Limb (tissue), 2 donors: ENCODE results near the gene SMC3.

Experiments used
- DNase-seq, 2 donors: peaks; one replicate each; pipeline ENCODE4 v3.0.0-alpha.2; 2016; ENCODE audit errors: extremely low spot score in 2 of 2

The SMC3 gene

DNA sequence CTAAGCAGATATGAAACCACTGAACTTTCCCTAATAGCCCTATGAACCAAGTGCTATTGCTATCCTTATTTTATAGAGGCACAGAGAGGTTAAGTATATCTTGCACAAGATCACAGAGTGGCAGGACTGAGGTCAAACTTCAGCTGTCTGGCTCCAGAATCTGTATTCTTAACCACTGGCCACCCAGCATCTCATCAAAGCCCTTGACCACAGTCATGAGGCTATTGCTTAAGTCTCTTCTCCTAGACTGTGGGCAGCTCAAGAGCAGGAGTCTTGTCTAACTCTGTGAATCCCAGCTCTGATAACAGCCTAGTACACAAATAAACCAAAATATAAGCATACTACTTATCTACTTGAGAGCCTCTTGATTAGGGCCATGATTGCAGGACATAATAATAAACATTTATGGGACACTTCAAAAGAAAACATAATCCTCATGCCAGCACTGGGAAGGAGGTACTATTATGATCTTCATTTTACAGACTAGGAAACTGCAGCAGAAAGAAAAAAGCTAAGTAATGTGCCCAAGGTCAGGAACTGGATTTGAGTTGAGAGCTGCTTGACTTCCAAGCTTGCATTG lies 22.4 kb upstream of the SMC3 start:
- DNase-seq: no peak

DNA sequence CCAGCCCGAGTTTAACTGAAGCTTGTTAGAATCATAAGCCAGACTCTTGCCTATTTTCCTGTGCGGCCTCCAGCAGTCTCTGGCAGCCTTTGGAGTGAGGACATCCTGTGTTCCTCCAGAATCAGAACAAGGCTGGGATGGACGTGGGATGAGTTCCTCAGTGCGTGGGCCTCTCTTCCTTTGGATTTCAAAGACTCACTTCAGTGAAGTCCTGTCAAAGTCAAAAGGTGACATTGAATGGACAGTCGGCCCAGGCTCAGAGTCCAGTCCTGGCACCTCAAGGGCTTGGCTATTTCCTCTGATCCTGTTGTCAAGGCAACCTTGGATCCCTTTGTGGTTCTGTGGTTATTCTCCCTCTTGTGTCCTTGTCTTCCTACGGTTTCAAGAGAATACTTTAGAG lies 21.4 kb upstream of the SMC3 start:
- DNase-seq: no peak

DNA sequence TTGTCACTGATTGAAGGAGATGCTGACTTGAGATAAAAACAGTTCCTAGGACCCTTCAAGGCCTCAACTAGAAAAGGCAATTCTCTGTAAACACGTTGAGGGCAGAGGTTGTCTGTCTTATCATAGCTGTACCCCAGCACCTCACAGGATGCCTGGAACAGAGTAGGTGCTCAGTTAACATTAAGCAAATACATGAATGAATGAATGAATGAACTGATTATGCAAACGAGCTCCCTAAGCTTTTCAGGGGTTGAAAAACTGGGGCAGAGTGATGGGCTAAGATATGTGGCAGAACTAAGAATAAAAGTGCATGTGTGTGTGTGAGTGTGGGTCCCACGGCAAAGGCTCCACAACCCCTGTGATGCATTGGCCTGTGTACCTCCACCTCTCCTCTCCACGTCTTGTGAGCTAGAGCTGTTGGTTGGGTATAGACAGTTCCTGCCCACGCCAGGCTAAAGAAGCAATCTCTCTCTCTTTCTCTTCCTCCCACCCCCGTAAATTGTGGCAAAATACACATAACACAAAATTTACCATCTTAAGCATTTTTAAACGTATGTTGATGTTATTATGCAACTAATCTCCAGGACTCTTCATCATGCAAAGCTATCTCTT lies 20.9 kb upstream of the SMC3 start:
- no peak for DNase-seq

DNA sequence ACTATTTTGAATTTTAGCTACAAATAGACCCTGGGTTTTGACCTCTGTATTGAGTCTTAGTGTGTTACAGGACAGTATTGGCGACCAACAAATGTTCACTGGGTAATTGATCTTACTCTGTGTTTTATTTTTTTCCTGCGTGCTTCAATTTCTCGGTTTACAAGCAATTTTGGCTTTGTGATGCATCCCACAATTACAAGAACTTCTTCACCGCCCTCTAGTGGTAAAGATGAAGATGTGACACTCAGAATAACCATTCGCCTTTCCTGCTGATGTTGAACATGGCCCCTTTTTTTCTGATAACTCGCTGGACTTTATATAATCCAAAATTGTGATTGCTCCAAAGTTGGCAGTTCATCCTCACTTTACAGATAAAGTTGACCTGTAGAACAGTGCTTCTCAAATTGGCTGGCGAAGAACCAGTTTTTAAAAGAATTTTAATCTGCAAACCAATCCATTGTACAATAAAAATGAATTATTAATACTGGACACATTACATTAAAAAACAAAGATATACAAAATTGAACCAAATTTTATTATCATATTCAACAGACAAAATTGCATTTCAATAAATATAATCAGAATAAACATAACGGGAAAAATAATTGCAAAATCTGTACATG lies 20.2 kb upstream of the SMC3 start:
- DNase-seq: peak in 1 of 2 donors; percentile 82

DNA sequence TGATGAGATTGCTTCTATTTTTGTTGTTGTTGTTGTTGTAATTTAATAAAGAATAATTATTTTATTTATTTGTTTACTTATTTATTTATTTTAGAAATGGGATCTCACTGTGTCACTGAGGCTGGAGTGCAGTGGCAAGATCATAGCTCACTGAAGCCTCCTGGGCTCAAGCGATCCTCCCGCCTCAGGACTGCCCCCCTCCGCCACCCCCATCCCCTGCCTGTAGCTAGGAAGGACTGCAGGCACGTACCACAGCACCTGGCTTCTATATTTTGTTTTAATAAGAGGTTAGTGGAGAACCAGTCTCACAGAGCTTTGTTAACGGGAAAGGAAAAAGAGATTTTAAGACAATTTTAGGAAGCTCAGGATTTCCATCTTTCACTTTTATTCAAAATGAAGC lies 19.5 kb upstream of the SMC3 start:
- no peak for DNase-seq

DNA sequence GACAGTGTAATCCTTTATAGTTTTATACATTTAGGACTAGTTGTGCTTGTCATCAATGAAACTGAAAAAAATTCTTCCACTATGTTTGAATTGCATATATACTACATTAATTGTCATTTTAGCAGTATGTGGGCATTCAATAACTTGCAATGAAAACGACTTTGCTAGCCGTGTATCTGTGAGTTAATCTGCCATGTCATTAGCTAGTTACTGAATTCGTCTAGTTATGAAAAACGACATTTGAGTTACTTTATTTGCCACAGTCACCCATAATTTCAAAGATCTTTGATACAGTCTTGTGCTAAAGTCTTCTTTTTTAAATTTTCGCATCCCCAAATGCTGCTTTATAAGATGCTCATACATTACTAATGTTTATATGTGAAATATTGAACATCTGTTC lies 18.3 kb upstream of the SMC3 start:
- DNase-seq: no peak

DNA sequence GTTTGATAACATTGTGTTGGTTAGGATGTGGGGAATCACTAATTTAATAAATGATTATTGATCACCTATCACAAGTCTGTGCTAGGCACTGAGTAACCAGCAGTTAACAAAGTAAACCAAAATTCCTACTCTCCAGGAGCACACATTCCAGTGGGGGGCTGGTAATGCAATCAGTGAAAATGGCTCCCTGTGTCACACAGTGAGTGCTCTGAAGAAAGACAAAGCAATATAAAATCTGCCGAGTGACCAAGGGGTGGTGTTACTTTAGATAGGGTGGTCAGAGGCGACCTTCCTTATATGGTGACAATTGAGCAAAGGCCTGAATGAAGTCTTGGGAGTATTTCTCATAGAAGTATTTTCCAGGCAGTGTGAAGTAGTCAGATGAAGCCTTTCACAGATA lies 13.6 kb upstream of the SMC3 start:
- no peak for DNase-seq

DNA sequence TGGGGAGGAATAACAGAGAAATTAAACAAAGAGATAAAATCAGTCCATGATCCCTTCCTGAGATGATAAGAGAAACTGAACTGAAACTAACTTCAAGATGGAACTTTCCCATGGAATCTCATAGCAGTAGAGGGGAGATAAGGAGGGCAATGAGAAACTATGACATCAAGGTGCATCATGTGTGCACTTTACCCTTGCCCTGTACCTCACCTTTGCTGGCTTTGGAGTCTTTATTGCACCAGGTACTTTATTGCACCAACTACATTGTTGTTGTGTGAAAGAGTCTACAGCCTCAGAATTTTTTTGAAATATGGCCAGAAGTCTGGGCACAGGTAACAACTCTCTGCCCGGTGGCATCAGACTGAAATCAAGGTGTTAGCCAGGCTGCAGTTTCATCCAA lies 11.2 kb upstream of the SMC3 start:
- no peak for DNase-seq

DNA sequence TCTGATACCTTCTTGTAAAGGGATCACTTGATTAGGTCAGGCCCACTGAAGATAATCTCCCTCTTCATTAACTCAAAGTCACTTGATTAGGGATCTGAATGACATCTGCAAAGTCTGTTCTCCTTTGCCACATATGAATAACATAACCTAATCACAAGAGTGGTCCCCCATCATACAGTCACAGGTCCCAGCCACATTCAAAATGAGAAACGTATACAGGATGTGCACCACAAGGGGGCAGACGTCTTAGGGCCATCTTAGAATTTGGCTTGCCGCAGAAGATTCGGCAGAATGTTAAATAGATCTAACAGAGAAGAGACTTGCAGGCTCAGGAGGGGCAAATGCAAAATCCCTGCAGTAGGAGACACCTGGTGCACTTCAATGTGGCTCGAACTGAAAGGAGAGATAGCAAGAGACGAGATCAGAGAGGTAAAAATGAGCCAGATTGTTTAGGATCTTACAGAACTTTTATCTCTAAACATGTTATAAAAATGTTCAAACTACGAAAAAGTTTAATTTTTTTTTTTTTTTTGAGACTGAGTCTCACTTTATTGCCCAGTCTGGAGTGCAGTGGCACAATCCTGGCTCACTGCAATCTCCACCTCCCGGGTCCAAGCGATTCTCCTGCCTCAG lies 10.4 kb upstream of the SMC3 start:
- DNase-seq: peak; percentile 34 to 45

DNA sequence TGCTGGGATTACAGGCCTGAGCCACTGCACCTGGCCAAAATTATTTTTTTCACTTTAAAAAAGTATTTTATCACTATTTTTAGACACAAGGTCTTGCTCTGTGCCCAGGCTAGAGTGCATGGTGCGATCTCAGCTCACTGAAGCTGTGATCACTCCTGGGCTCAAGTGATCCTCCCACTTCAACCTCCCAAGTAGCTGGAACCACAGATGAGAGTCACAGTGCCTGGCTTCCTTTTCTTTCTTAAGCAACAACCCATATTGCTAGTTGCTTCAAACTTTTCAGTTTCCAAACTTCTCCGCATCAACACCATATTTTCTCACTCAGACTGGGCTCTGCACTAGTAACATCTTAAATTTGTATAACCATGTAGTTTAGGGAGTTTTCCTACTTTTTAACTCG lies 9.5 kb upstream of the SMC3 start:
- DNase-seq: no peak

DNA sequence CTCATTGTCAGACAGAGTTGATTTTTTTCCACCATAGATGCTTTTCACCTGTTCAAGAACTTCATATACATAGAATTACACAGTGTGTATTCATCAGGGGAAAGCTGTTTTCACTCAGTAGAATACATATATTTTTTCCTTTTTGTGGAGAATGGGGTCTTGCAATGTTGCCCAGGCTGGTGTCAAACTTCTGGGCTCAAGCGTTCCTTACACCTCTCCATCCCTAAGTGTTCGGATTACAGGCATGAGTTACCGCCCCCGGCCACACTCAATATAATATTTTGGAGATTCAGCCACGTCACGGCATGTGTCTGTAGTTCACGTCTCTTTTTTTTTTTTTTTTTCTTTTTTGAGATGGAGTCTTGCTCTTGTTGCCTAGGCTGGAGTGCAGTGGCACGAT lies 7.5 kb upstream of the SMC3 start:
- no peak for DNase-seq

DNA sequence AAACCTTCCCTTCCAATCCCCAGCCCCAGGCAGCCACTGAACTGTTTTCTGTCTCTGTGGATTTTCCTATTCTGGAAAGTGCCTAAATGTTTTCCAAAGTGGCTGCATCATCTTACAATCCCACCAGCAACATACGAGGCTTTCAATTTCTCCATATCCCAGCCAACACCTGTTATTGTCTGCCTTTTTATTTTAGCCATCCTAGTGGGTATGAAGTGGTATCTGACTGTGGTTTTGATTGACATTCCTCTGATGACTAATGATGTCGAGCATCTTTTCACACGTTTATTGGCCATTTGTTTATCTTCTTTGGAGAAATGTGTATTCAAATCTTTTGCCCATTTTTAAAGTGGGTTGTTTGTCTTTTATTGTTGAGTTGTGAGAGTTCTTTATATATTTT lies 6.2 kb upstream of the SMC3 start:
- no peak for DNase-seq

DNA sequence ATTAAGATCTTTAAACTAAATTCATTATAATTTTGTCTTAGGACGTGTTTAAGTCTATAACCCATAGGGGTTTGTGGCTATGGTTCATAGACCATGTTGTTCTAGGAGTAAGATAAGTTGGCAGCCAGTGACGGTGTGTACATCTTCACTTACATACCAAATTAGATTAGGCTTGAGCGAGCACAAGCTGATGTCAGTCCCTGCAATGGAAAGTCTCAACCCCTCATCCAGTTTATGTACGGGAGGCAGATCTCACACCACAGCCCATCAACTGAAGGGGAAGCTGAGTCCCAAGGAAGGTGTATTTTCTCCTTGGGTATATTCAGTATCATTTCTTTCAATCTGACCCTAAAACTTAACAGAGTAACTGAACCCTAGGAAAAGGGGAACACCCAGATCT lies 5.1 kb upstream of the SMC3 start:
- DNase-seq: no peak

DNA sequence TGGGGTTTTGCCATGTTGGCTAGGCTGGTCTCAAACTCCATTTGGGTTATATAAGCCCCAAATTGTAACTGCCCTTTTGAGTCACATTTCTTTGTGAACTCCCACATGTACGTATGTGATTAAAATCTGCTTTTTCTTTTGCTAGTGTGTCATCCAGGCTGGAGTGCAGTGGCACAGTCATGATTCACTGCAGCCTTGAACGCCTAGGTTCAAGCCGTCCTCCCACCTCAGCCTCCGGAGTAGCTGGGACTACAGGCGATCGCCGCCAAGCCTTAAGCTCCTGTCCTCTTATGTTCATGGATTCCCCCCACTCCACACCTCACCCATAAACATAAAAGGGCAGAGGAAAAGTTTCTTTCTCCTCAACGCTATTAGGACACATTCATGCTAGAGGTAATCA lies 4.4 kb upstream of the SMC3 start:
- no peak for DNase-seq

DNA sequence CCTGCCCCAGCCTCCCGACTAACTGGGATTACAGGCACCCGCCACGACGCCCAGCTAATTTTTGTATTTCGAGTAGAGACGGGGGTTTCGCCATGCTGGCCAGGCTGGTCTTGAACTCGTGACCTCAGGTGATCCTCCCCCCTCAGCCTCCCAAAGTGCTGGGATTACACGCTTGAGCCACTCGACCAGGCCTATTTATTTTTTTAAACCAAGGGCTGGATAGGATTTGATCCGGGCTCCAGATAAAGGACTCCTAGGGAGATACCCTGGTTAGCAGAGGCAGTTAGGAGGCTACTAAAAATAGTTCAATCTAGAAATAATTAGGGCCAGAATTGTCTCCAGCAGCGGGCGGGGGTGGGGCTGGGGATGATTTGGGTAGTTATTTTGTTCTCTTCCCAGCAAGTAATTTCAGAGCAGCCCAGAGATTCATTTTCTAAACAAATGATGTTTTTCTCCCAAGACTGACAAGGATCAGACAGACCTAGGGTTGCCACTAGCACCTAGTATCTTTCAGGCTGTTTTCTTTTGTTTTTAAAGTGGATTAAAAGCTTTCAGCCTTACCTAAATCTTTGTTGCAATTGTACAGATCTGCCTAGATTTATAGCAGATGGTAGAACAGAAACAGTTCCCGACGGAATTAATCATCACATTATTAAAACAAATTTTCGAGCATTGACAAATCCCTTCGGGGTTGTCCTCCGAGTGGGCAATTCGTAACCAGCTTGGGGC lies 859 bp upstream of the SMC3 start:
- DNase-seq: no peak

DNA sequence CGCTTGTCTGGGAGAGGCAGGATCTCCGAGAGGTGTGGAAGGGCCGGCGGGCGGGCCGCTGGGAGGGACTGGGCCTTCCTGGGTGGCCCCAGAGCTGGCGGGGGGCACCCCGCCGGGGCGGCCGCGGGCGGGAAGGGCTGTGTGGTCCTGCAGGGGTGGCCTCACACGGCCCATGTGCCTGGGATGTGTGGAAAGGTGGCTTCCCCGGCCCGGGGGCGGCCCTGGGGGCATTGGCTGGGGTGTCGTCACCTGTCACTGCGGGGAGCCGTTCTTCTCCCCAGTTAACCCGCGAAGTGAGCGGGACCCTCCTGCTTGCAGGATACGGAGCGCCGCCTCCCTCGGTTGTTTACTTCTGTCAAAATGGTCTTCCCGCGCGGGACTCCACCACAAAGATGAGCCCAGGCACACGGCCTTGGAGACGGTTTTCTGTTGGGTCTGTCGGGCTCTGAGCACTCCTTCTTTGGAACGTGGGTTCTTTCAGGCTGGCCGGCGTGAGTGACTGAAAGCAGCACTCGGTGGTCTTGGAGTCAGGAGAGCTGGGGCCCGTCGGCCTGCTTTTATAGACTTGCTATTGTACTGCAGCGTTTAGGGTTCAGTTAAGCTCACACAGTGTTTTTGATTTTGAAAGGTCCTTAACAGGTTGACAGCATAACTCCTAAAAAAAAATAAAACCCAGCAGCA lies 700 bp downstream of the SMC3 start:
- DNase-seq: no peak

DNA sequence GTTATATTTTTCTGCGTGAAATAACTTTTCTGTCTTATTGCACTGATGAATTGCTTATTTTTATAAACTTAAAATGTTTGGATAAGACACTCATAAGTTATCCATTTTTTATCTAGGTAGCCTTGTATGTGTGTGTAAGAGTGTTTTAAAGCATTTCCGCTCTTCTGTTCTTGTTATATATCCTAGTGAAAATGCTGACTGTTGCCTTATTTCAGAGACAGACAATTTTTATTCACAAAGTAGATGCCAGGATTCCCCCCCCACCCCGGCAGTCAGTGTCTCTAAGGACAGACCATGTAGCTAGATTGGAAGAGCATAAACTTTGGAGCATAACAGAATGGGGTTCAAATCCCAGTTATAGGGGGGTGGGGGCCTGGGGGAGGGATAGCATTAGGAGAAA lies 1.6 kb downstream of the SMC3 start:
- DNase-seq: no peak

DNA sequence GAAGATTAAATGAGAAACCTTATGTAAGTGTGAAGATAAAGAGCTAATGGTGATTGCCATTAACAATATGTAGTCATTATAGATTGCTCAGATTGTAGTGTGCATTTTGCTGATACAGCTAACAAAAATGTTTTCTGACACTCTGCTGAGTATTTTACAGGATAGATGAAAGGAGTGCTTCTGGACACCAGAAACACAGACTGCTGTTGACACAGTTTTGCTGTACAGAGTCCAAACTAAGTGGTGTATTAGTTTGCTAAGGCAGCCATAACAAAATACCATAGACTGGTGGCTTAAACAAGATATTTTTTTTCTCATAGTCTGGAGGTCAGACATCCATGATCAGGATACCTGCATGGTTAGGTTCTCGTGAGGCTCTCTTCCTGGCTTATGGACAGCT lies 2.2 kb downstream of the SMC3 start:
- DNase-seq: no peak

DNA sequence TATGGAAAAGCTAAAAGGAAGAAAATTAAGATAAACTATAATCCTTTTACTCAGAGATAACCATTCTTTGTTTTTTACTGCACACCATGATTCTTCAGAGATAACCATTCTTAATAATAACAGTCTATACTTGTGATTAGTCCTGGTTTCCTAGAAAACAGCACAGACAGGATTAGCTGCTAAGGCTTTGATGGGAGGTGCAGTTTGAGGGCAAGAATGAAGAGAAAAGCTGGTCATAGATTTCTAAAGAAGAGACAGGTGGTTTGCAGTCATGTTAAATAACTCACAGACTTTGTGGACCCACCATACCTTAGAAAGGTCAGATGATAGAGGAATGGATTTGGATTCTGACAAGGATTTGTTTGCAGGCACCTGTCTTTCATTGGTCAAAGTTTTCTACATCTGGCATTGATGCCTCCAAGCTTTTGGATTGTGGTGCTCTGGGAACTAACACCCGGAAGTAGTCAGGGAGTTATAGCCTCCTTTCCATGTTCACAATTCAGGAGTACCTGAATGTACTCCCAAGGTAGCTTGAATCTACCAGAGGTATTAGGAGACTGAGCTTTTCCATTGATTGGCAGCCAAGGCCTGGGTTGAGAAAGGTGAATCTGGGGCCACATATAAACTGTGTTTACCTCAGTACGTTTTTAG lies 3.7 kb downstream of the SMC3 start:
- no peak for DNase-seq

DNA sequence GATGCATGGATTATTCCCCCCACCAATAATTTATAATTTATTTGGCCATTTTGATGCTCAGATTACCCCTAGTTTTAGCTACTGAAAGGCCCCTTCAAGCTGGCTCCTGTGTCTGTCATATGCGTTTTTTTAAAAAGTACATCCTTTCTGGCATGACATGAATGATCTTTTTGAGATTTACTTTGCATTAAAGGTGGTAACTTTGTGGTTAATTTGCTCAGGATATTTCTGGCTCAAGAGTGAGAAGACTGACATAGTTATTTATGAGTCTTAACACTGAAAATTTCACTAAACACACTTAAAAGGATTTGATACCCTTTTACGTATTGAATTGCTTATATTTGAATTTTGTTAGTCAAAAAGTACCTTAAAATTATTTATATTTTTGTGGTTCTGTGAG lies 5.4 kb downstream of the SMC3 start:
- DNase-seq: no peak

DNA sequence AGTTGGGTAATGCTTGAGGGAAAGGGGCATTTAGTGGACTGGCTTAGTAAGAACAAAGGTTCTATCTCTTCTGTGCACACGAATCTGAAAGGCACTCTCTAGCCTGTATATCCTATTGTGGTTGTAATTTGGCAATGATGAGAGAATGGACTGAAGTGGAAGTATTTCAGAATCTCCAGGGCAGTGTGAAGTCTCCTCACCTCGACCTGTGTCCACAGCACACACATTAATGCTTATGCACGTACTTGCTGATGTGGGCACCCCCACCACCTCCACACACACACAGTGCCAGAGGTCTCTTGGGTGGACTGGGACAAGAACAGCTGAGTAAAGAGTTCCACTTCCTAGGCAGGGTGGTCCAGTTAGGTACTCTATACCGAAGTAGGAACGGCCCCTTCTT lies 6.9 kb downstream of the SMC3 start:
- no peak for DNase-seq
